ENCODE results near the gene GNB5. TPM values are rescaled to one million over a fixed set of nuclear protein-coding genes. Genes with fewer than 3 reads are reported as not detected.
"Not testable (repeated sequence)": the region's sequence is repeated elsewhere in the genome, so short reads cannot be mapped to it uniquely, and the experiment has no call there.

The GNB5 gene
- polyA plus RNA-seq, 3 donors = 6.4 to 14.4 (median 10.0) TPM

- 8 to 21% (median 10%) methylated on average over 31 of the region's 31 CpGs for WGBS, 3 donors
Measured at GRCh38 chr15:52180196-52180835, 10.9 kb downstream of the GNB5 start.

DNA sequence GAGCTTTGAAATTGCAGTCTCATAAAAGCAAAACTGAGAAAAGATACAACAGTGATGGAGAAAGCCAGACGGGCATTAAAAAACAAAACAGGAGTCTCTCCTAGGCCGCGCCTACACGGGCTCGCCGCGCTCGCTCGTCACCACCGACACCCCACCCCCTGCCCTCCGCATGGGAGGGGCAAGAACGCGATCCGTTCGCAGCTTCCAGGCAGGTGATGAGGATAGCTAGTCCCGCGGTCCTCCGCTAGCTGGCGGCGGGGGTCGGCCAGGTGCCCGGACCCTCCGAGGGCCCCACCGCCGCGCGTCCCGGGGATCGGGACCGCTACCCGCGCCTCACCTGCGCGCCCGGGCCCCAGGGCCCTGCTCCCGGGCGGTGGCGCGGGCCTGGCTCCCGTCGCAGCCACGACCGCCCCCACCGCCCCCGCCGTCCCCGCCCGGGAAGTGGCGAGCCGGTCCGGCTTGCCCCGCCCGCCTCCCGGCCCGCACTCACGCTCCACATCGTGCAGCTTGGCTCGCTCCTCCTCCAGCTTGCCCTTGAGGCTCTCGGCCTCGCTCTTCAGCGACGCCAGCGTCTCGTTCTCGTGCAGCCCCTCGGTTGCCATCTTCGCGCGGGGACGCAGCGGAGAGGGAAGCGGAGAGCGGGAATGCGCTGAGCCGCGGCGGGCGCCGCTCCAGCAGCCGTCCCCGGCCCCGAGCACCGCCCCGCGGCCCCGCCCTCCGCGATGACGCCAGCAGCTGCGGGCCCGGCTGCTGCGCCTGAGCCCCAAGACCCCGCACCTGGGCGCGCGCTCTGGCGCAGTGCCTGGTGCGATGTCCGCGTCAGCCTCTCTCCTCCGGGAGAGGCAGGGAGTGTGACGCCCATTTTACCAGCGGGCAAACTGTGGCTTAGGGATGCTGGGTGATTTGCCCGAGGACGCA, 11.7 kb downstream of the GNB5 start:
- 0 to 1% (median 0%) methylated on average over 79 to 105 of the region's 105 CpGs for WGBS, 3 donors

More at GRCh38 chr15:52180196-52180835, 10.9 kb downstream of the GNB5 start:
- H3K27ac ChIP-seq (ENCODE audit: low read depth, low read length) = no peak overlapping the region

DNA sequence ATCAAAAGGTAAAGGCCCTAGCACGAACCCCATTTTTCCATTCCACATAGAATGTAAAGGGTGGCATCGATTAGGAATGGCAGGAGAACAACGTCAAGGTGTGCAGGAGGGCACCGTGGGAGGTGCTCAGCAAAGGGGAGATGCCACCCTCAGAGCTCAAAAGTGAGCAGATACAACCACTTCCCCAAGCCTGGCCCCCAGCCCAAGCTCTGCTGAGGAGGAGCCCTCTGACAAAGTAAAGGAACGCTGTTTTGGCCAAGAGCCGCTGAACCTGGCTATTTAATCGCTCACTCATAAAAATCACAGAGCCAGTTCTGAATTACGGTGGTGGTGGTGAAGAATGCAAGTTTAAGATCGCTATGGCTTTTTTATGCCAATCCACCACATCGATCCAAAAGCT, 12.4 kb downstream of the GNB5 start:
- no peak overlapping the region for H3K27ac ChIP-seq (ENCODE audit: low read depth, low read length)
- WGBS, 3 donors = 15 to 25% (median 21%) methylated on average over 10 of the region's 10 CpGs

More for the DNA sequence above, 11.7 kb downstream of the GNB5 start:
- peak overlapping the region; percentile 61 for H3K27ac ChIP-seq (ENCODE audit: low read depth, low read length)

- H3K27ac ChIP-seq (ENCODE audit: low read depth, low read length) = no peak overlapping the region
- 33 to 89% (median 84%) methylated on average over 2 of the region's 2 CpGs for WGBS, 3 donors
Measured at GRCh38 chr15:52172869-52173268, 18.3 kb downstream of the GNB5 start.

DNA sequence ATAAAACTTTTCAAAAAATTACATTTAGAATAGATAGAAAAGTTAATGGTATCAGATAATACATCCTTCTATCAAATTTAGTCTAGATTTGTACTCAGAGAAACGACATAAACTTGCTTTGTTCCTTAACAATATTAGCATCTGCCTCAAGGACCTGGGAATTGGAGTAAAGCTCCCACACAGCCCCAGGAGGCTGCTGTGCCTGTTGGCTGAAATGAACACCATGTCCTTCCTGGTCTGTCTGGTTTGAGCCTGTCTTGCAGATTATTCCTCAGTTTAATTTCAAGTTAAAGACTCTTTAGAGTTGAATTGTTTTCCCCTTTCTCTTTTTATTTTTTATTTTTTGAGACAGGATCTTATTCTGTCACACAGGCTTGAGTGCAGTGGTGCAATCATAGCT, 19.4 kb downstream of the GNB5 start:
- WGBS, 3 donors = 3 to 16% (median 12%) methylated on average over 1 of the region's 1 CpG
- no peak overlapping the region for H3K27ac ChIP-seq (ENCODE audit: low read depth, low read length)

- WGBS, 3 donors = 11 to 30% (median 13%) methylated on average over 4 of the region's 4 CpGs
- H3K27ac ChIP-seq (ENCODE audit: low read depth, low read length) = no peak overlapping the region
Measured at GRCh38 chr15:52171386-52171785, 19.8 kb downstream of the GNB5 start.

DNA sequence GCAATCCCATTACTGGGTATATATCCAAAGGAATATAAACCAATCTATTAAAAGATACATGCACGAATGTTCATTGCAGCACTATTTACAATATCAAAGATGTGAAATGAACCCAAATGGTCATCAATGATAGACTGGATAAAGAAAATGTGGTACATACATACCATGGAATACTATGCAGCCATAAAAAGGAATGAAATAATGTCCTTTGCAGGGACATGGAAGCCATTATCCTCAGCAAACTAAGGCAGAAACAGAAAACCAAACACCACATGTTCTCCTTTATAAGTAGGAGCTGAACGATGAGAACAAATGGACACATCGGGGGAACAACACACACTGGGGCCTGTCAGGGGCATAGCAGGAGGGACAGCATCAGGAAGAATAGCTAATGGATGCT, 21.0 kb downstream of the GNB5 start:
- H3K27ac ChIP-seq (ENCODE audit: low read depth, low read length) = not testable (repeated sequence)
- 94 to 99% (median 96%) methylated on average over 3 of the region's 3 CpGs for WGBS, 3 donors

GRCh38 chr15:52165494-52166131, 25.6 kb downstream of the GNB5 start:
- WGBS, 3 donors = 90 to 94% (median 93%) methylated on average over 5 of the region's 5 CpGs
- H3K27ac ChIP-seq (ENCODE audit: low read depth, low read length) = not testable (repeated sequence)

DNA sequence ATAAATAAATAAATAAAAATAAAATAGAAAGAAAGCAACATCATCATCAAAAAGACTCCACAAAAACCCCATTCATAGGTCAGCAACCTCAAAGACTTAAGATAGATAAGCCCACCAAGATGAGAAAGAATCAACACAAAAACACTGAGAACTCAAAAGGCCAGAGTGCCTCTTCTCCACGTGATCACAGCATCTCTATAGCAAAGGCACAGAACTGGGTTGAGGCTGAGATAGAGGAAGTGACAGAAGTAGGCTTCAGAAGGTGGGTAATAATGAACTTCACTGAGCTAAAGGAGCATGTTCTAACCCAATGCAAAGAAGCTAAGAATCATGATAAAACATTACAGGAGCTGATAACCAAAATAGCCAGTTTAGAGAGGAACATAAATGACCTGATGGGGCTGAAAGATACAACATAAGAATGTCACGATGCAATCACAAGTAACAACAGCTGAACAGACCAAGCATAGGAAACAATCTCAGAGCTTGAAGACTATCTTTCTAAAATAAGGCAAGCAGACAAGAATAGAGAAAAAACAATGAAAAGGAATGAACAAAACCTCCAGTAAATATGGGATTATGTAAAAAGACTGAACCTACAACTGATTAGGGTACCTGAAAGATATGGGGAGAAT, 26.4 kb downstream of the GNB5 start:
- no peak overlapping the region for H3K27ac ChIP-seq (ENCODE audit: low read depth, low read length)
- WGBS, 3 donors = 86 to 90% (median 88%) methylated on average over 2 of the region's 2 CpGs

- 90 to 92% (median 92%) methylated on average over 19 of the region's 19 CpGs for WGBS, 3 donors
Measured at GRCh38 chr15:52163321-52164190, 27.6 kb downstream of the GNB5 start.

DNA sequence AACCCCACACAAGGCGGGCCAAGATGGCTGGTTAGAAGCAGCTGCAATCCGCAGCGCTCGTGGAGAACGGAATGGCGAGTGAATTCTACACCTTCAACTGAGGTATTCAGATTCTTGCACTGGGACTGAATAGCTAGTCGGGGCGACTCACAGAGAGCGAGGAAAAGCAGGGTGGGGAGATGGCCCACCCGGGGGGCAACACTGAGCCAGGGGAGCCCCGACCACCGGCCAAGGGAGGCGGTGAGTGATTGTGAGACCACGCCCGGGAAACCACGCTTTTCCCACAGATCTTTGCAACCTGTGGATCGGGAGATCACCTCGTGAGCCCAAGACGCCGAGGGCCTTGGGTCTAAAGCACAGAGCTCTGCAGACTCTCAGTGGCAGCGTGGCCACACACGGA, 28.3 kb downstream of the GNB5 start:
- H3K27ac ChIP-seq (ENCODE audit: low read depth, low read length) = no peak overlapping the region
- WGBS, 3 donors = 90 to 93% (median 90%) methylated on average over 22 of the region's 22 CpGs

More at GRCh38 chr15:52163321-52164190, 27.6 kb downstream of the GNB5 start:
- H3K27ac ChIP-seq (ENCODE audit: low read depth, low read length) = no peak overlapping the region

DNA sequence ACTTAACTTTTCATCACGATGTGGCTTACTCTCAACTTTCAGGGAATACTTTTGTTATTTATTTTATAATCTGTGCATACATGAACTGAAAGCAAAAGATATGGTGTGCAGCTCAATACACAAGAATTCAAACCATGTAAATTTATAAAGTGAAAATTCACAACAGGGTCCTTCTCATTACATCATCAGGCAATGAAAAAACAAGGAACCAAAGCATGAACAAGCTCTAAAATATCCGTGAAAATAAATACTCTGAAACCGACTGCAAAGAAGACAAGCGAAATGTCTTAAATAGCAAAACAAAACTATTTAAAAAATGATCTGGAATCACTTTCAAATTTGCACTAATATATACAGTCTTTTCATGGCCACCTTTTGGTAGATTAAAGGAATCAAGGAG, 28.9 kb downstream of the GNB5 start:
- 81 to 89% (median 81%) methylated on average over 4 of the region's 4 CpGs for WGBS, 3 donors
- H3K27ac ChIP-seq (ENCODE audit: low read depth, low read length) = no peak overlapping the region

DNA sequence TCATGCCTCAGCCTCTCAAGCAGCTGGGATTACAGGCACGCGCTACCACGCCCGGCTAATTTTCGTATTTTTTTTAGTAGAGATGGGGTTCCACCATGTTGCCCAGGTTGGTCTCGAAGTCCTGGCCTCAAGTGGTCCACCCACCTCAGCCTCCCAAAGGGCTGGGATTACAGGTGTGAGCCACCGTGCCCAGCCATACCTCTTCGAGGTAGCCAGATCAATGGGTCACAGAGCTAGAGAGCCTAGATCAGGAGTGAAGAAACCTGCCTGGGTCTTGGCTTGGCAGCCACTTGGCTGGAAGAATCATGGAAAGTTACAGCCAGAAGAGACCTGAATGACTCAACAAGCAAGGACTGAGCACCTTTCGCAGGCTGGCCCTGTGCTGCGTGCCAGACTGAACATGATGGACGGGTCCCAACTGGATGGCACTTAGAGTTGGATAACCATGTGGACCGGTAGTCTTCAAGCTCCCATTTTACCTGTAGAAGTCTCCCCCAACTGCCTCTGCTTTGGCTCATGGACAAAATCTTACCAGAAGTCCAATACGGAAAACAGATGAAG, 29.7 kb downstream of the GNB5 start:
- WGBS, 3 donors = 97 to 99% (median 97%) methylated on average over 13 of the region's 13 CpGs

GRCh38 chr15:52159645-52160044, 31.5 kb downstream of the GNB5 start:
- no peak overlapping the region for H3K27ac ChIP-seq (ENCODE audit: low read depth, low read length)
- 97 to 100% (median 97%) methylated on average over 3 of the region's 3 CpGs for WGBS, 3 donors

More for the DNA sequence above, 29.7 kb downstream of the GNB5 start:
- H3K27ac ChIP-seq (ENCODE audit: low read depth, low read length) = no peak overlapping the region

GRCh38 chr15:52158084-52158765, 33.0 kb downstream of the GNB5 start:
- WGBS, 3 donors = 71 to 90% (median 88%) methylated on average over 10 of the region's 10 CpGs
- no peak overlapping the region for H3K27ac ChIP-seq (ENCODE audit: low read depth, low read length)

DNA sequence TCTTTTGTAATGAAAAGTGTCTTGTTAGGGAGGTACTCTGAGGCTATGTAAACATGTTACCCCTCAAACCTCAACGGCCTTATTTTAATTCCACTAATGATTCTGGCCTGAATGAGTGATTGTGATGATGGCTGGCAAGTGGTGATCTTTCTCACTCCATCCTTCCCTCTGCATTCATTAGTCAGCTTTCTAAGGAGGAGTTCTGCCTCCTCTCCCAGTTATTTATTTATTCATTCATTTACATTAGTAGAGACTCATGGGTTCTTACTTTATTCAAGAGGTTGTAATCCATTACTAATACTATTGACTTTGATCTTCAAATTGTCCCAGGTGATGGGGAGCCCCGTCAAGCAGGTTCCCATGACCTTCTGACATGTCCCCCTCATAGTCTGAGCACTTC, 35.3 kb downstream of the GNB5 start:
- 58 to 79% (median 77%) methylated on average over 2 of the region's 2 CpGs for WGBS, 3 donors
- H3K27ac ChIP-seq (ENCODE audit: low read depth, low read length) = no peak overlapping the region

Measured in adipose tissue (tissue), 3 donors.